H1 (cell line): Measurements from ENCODE around the gene TPST2. TPM values are rescaled to one million over a fixed set of nuclear protein-coding genes. Genes with fewer than 3 reads are reported as not detected.

Source experiments
- KDM4A ChIP-seq: IDR thresholded peaks from one replicate; pipeline ENCODE4 v1.7.1; 2012; ENCODE audit warnings: low read depth, mild to moderate bottlenecking, moderate library complexity, low read length, inconsistent platforms; ENCODE audit not compliant: severe bottlenecking
- MAFK ChIP-seq: IDR thresholded peaks from 2 replicates; pipeline ENCODE4 v1.6.1; 2012; ENCODE audit warnings: low read depth, mild to moderate bottlenecking, improper control_type of control experiment, low read length
- NRF1 ChIP-seq: IDR thresholded peaks from 2 replicates; pipeline ENCODE4 v1.6.1; 2011; ENCODE audit warnings: mild to moderate bottlenecking, low read depth, low read length, improper control_type of control experiment
- RNF2 ChIP-seq: fragments of 200-900, 300-1000 bp; sonication (generic); IDR thresholded peaks from 2 replicates; pipeline ENCODE4 v1.7.1; 2016; ENCODE audit warnings: borderline replicate concordance, low read depth, mild to moderate bottlenecking, antibody characterized with exemption, low read length; ENCODE audit not compliant: poor library complexity, severe bottlenecking; ENCODE audit errors: missing control alignments
- TEAD4 ChIP-seq: IDR thresholded peaks from 2 replicates; pipeline ENCODE4 v1.6.1; 2012; ENCODE audit warnings: low read depth, low read length, inconsistent platforms, mixed read lengths
- polyA plus RNA-seq, 7 experiments: library from polyadenylated mRNA; depleted of rRNA in 3 of 7; stranded (reverse) in 5 of 7; unstranded in 2 of 7; fragments of >200 nt in 5 of 7; fragments of 200-250 nt in 2 of 7; gene quantifications; 1 replicate in 5 of 7; 2 replicates in 1 of 7; 4 replicates in 1 of 7; pipeline versions ENCODE4 v1.2.1 to v1.2.3, GENCODE V29; 2011 to 2013; ENCODE audit warnings: missing spikeins in 2 of 7, mixed read lengths in 2 of 7
- total RNA-seq: library from RNA; stranded (reverse); fragmentation: NEBNext Ultra II Directional; extraction: Animal tissue kit (Norgen Biotek cat#: 25700); gene quantifications from 2 replicates; pipeline ENCODE4 v1.2.1, GENCODE V29; 2021

The TPST2 gene
- total and polyA plus RNA-seq, 2 of the 8 experiments (the other 6 are each of a cell fraction or from before 2014, with no cell fraction given) = 58.8 to 143 TPM

DNA sequence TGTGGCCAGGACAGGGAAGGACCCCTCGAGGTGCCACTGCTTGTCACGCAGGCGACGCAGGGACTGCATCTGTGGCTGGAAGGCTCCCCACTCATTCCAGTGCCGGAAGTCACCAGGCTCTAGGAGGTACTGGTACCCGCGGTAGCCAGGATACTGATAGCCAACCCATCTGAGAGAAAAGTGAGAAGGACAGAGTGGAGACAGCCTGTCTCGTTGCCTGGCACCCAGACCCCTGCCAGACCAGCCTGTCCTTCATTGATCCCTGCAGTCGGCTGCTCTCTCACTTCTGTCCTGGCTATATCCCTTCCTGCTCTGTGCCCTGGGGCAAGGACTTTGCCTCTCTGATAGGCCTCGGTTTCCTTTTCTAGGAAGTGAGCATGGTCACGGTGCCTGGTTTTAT lies 9.6 kb upstream of the TPST2 start (continued):
- no peak for TF ChIP-seq MAFK
- TF ChIP-seq NRF1 = no peak
- no peak for TF ChIP-seq KDM4A
- TF ChIP-seq TEAD4 = no peak
- TF ChIP-seq RNF2 = no peak
